ENCODE measurements around the gene SPRY4.

DNA sequence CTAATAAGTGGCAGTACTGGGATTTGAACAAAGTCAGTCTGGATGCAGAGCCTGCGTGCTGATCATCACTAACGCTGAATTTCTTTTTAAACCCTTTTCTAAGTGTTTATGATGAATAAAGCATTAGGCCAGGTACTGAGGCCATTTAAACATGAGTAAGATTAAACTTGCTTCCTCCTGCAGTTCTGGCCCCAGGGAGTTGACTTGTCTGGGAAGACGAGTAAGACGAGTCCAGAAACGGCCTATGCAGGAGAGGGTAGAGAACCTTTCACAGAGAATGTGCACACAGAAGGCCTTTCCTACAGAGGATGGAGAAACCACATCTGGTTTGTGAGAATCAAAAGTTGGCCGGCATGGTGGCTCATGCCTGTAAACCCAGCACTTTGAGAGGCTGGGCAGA, 42.9 kb downstream of the SPRY4 start:
- TF ChIP-seq, protein P1, sequence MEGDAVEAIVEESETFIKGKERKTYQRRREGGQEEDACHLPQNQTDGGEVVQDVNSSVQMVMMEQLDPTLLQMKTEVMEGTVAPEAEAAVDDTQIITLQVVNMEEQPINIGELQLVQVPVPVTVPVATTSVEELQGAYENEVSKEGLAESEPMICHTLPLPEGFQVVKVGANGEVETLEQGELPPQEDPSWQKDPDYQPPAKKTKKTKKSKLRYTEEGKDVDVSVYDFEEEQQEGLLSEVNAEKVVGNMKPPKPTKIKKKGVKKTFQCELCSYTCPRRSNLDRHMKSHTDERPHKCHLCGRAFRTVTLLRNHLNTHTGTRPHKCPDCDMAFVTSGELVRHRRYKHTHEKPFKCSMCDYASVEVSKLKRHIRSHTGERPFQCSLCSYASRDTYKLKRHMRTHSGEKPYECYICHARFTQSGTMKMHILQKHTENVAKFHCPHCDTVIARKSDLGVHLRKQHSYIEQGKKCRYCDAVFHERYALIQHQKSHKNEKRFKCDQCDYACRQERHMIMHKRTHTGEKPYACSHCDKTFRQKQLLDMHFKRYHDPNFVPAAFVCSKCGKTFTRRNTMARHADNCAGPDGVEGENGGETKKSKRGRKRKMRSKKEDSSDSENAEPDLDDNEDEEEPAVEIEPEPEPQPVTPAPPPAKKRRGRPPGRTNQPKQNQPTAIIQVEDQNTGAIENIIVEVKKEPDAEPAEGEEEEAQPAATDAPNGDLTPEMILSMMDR (IDR thresholded peaks at IDR 0.05): no peak
- TF ChIP-seq POLR2A (IDR thresholded peaks at IDR 0.05) (no peak), POLR2AphosphoS5 (IDR thresholded peaks at IDR 0.05) (no peak)
